C4-2B (cell line): ENCODE measurements around the gene PAK5.

Experiments
- CTCF ChIP-seq: fragments of 450-650 bp; conservative IDR thresholded peaks from 2 replicates; pipeline ENCODE4 v1.5.1; 2017; ENCODE audit warnings: mild to moderate bottlenecking
- ZFX ChIP-seq: fragments of 450-650 bp; IDR thresholded peaks from 2 replicates; pipeline ENCODE4 v1.6.1; 2017

- TF ChIP-seq ZFX = no peak
- TF ChIP-seq CTCF = no peak
Measured at GRCh38 chr20:9517297-9518162, 321.3 kb downstream of the PAK5 start.
